PFSK-1 (cell line): Measurements from ENCODE around the gene AGMO.

Source experiments
- FOXP2 ChIP-seq: optimal IDR thresholded peaks from 2 replicates; pipeline ENCODE3; 2011; ENCODE audit warnings: borderline replicate concordance, control low read depth, inconsistent platforms; ENCODE audit not compliant: insufficient read depth; ENCODE audit errors: extremely low read length, extremely low read depth
- POLR2AphosphoS5 ChIP-seq: IDR thresholded peaks from 2 replicates; pipeline ENCODE4 v1.6.1; 2012; ENCODE audit warnings: low read depth, mild to moderate bottlenecking, control low read depth, low read length, moderate library complexity
- SIN3A ChIP-seq: IDR thresholded peaks from 2 replicates; pipeline ENCODE4 v1.6.1; 2012; ENCODE audit warnings: mild to moderate bottlenecking, low read length, moderate library complexity, borderline replicate concordance; ENCODE audit not compliant: insufficient read depth
- TAF1 ChIP-seq: IDR thresholded peaks from 2 replicates; pipeline ENCODE4 v1.6.1; 2012; ENCODE audit warnings: low read length, control low read depth, borderline replicate concordance; ENCODE audit not compliant: insufficient read depth
- TF ChIP-seq, protein P1 (sequence below), 2 experiments: IDR thresholded peaks; 2 replicates each; pipeline versions ENCODE4 v1.6.1 to v1.8.0; 2011 to 2012; ENCODE audit warnings: low read depth in 2 of 2, low read length in 2 of 2, control low read depth in 1 of 2, inconsistent platforms in 1 of 2, mild to moderate bottlenecking in 1 of 2, moderate library complexity in 1 of 2; ENCODE audit not compliant: insufficient read depth in 1 of 2

DNA sequence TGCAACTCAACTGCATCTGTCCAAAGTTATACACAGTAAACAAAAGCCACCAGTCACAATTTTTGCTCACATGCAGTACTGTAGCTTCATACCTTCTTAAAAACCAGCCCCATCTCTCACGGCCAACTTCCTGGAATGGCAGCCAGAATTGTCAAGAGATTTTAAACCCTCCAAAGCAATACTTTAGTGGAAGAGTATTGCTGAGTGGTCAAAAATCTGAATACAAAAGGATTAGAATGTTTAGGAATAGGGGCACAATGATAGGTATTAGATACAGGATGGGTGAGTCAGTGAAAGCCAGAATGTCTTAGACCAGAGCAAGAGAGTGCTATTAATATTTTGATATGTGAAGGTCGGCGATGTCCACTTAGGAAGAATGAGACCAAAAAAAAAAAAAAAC lies 193.9 kb downstream of the AGMO start:
- TF ChIP-seq, protein P1, sequence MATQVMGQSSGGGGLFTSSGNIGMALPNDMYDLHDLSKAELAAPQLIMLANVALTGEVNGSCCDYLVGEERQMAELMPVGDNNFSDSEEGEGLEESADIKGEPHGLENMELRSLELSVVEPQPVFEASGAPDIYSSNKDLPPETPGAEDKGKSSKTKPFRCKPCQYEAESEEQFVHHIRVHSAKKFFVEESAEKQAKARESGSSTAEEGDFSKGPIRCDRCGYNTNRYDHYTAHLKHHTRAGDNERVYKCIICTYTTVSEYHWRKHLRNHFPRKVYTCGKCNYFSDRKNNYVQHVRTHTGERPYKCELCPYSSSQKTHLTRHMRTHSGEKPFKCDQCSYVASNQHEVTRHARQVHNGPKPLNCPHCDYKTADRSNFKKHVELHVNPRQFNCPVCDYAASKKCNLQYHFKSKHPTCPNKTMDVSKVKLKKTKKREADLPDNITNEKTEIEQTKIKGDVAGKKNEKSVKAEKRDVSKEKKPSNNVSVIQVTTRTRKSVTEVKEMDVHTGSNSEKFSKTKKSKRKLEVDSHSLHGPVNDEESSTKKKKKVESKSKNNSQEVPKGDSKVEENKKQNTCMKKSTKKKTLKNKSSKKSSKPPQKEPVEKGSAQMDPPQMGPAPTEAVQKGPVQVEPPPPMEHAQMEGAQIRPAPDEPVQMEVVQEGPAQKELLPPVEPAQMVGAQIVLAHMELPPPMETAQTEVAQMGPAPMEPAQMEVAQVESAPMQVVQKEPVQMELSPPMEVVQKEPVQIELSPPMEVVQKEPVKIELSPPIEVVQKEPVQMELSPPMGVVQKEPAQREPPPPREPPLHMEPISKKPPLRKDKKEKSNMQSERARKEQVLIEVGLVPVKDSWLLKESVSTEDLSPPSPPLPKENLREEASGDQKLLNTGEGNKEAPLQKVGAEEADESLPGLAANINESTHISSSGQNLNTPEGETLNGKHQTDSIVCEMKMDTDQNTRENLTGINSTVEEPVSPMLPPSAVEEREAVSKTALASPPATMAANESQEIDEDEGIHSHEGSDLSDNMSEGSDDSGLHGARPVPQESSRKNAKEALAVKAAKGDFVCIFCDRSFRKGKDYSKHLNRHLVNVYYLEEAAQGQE (IDR thresholded peaks at IDR 0.05; ENCODE audit: insufficient read depth in 1 of 2, low read depth in 2 of 2, low read length in 2 of 2): no peak
- no peak for TF ChIP-seq TAF1
- no peak for TF ChIP-seq SIN3A
- no peak for TF ChIP-seq POLR2AphosphoS5
- no peak for TF ChIP-seq FOXP2
